GM19395 (cell line): ENCODE data around the gene PDE2A.
A peak's percentile ranks its signal among the peaks of the same experiment; 100 is the strongest.

Experiments
- ATAC-seq: cut with Tn5 transposase; IDR thresholded peaks from one replicate; pipeline ENCODE4 v1.9.1; 2021; ENCODE audit warnings: mild to moderate bottlenecking, moderate library complexity; ENCODE audit not compliant: unreplicated experiment

Gene PDE2A

GRCh38 chr11:72684236-72684912 is 10.2 kb upstream of the PDE2A start:
- ATAC-seq = no peak

- peak; percentile 58 for ATAC-seq
These were observed 9.6 kb upstream of the PDE2A start for GRCh38 chr11:72683782-72684200.

DNA sequence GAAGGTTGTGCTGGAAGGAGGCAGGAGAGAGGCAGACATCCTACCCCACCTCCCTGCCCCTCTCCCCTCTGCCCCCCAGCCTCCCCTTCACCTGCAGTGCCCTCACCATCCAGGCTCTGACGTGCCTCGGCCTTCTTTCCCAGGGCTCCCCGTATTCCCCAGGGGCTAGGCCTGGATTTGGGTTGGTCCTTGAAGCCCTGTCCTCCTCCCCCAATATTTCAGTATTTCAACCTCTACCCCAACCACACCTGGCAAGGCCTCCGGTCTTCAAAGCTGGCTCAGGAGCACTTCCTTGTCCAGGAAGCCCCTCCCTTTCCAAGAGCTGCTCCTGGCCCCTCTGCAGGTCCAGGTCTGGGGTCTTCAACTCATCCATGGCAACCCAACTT is 8.6 kb upstream of the PDE2A start:
- no peak for ATAC-seq

DNA sequence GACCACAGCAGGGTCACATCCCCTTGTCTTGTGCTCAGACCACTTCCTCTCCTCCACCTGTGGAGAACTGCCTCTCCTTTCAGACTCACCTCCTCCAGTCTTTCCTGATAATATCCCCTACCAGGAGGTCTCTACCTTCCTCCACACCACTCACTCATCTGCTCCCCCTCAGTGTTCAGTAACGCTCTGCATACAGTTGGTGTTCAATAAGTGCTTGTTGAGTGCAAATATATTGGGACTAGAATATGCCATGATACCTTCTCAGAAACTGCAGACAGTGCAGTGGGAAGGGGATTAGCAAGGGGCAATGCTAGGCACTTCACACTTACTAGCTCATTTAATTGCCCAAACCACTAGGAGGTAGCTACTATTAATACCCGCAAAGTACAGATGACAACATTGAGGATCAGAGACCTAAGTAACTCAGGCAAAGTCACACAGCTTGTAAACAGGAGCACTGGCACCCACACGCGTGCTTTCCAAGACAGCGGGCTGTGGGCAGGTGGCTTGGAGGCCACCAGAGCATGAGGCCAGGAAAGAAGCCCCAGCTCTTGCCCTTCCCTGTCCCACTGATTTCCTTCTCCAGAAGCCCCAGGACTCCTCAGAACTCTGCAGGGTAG is 8.1 kb upstream of the PDE2A start:
- no peak for ATAC-seq

DNA sequence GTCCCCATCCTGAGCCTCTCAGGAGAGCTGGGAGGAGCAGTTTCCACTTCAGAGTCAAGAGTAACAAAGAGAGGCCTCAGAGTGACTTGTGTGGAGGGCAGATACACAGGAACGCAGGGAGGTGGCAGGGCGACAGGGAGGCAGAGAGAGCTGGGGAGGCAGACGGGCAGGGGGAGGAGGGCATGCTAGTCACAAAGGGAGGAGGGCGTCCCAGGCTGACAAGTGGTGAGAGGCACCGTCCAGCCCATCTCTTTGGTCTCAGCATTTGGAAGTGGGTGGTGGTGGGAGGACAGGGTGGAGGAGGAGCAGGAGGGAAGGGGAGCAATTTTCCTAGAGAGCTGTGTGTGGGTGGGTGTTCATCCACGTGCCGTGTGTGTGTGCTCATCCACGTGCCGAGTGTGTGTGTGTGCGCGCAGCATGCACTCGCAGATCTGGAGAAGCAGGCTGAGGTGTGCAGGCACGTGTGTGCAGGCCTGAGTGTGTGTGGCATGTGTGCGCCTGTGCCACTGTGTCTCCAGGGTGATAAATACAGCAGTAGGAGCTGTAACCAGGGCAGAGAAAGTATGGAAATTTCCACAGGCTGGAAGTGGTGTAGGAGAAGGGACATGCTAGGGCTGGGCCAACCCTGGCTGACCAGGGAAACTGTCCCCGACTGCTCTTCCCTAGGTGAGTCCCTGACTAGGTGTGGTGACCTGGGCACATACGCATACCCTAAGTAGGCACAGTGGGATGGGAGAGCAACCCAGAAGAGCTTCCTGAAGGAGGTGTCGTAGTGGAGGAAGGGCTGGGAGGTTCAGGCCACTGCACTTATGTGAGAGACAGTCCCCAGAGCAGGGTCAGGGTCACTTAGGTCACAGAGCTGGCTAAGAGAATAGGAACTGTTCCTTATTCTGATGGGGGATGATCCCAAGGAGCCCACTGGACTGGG is 7.3 kb upstream of the PDE2A start:
- ATAC-seq = no peak

- no peak for ATAC-seq
These were observed 6.5 kb upstream of the PDE2A start for GRCh38 chr11:72680624-72681158.

DNA sequence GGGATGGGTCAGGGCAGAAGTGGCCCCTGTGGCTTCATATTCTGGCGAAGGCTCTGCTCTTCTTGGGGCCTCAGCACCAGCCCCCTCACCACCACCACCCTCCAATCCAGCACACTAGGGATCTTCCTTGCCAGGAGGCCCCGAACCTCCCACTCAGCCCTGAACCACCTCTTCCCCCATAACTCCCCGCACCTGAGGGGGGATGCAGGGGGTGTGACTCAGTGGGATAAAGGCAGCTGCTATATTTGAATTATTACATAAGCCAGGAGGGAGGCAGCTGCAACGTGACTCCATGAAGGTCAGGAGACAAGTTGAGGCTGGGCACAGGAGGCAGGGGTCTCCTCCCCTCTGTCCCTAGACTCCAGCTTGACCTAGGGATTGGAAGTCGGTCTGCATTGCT is 5.6 kb upstream of the PDE2A start:
- no peak for ATAC-seq

DNA sequence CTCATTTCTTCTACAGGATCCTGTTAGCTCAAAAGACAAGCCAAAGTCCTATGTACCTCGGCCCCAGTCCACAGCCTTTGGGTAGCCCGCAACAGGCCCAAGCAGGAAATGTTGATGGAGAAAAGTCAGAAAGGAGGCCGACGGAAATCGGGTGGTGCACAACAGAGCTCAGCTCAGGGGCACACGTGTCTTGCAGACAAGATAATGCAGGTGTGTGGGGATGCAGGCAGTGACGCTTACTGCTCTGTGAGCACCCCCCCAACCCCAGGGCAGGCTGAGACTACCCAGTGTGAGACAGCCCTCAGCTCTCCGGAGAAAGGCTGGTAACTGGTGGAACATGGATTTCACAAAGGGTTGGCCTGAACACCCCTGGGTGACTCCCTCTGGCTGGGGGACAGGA is 4.3 kb upstream of the PDE2A start:
- no peak for ATAC-seq

GRCh38 chr11:72676861-72677341 is 2.7 kb upstream of the PDE2A start:
- ATAC-seq = no peak

DNA sequence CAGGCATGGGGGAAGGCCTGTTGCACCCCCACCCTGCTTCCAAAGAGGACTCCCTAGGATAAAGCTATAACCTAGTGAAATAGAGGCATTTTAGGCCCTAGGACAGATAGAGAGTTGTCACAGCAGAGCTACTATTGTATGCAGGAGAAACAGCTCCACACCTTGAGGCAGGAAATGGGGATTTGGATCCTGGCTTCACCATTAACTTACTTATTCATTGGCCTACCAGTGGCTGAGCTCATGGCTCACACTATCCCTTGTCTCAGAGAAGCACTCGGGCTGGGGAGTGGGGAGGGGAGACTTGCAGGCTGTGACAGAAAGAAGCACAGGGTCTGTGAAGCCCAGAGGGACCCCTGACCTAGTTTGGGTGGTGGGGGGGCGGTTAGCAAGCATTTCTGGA is 999 bp upstream of the PDE2A start:
- ATAC-seq = no peak

- ATAC-seq = no peak
These were observed 809 bp downstream of the PDE2A start for GRCh38 chr11:72673284-72673942.

- no peak for ATAC-seq
These were observed 1.5 kb downstream of the PDE2A start for GRCh38 chr11:72672597-72673238.

DNA sequence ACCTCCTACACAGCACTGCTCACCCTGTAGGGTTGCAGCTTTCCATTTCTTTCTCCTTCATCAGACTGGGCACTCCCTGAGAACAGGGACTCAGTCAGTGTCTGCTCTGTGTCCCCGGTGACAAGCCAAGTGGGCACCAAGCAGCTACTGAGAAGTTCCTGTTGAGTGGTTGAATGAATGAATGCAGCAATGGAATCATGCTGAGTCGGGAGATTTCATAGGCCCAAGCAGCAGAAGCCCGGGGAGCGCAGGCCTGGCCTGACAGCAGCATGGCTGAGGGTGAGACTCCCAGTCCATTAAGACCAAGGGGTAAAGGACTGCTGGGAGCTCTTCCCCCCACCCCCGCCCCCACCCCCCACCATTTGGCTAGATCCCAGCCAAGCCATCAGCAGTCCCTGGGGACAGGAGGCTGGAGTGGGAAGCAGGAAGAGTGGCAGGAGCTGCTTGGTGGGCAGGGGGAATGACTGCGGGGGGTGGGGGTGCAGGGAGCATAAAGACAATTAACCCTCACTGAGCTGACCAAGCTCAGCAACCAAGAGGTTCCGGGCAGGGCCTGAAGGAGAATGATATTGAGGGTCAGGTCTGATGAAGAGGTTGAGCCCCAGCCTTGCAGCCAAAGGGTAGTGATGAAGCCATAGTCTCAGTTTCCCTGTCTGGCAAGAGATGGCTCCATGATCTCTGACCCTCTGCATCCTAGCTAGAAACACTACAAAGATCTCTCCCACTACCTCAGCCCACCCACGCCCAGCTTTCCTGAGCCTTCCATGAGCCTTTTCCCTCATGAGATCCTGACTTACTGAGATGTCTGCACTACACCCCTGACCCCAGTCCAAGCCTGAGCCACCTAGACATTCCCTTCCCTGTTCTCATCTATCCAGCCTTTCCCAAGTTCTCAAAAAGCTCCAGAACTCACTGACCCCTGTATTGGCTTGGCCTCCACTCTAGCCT is 2.8 kb downstream of the PDE2A start:
- ATAC-seq = no peak

DNA sequence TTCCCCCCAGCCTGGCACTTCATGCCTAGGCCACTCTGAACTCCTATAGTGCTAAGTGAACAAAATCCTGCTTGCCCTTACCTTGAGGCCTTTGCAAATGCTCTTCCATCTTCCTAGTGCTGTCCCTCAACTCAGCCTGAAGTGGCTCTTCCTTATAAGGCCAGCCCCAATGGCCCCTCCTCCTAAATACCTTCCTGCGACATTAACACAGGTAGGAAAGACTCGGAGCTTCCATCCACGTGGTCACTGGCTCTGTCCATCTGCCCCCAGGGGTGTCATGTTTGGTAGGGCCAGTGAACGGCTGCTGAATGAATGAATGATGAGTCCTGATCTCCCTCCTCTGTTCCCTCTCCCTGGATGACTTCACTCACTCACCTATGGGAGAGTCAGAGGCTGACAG is 4.2 kb downstream of the PDE2A start:
- no peak for ATAC-seq

DNA sequence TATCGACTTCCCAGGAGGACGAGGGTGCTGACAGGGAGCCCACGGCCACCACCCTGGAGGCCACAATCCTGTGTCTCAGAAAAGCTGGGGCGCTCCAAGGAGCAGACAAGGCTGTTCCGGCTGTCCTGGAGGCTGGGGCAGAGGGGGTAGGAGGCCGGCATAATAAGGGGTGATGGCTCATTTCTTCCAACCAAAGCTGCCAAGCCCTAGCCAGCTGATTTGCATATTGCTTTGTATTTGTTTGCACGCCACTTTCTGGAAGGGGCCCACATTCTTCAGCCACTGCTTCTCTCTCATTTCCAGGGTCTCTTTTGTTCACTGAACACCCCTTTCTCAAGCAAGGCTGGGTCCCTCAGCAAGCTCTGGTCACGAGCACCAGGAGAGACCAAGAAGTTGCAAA is 4.7 kb downstream of the PDE2A start:
- ATAC-seq = no peak

DNA sequence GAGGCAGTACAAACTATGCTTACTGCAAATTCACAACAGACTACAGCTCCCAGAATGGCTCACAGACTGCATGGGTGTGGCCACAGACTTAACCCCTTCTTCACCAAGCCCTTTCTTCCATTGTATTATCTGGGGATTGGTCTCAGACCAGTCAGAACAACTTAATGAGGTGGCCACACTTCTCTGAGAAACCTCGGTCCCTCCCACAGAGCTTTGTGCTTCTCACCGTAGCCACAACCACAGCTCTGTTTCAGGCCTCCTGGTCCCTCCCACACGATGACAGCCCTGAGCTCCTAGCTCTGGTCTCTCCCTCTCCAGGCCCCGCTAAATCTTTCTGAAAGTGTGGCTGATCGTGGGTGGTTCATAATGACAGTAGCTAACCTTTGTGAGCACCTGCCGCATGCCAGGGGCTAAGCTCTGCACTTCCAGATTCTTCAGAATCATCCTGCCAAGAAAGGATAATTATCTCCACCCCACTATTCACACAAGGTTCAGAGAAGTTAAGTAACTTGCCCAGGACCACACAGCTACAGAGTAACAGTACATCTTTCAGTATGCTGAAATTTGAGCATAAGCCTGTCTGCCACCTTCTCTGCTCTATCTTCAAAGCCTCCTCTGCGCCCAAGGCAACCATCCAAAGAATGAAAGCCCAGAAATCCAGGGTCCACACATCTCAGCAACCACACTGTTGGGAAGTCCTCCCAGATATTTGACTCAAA is 5.4 kb downstream of the PDE2A start:
- peak; percentile 93 for ATAC-seq

DNA sequence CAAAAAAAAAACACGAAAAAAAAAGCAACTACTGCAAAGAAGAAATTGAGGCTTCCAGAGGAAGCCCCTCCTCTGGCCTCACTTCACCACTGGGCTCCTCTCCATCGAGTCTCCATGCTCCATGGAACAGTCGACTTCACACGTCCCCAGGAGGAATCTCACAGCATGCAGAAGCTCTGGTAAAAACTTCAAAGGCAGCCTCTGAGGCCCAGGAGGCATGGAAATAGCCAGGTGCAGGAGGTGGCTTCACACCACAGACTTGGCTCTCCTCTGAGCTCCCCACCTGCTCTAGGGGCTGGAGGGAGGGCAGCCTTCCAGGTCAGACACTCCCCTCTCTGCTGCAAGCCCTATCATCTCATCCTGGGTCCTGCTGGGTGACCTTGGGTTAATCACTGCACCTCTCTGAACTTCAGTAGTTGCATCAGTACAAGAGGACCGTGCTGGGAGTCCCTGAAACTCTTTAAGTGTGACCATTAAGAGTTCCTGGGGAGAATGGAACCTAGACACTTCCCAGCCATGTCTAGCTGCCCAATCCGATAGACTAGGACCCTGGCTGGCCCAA is 8.2 kb downstream of the PDE2A start:
- no peak for ATAC-seq

DNA sequence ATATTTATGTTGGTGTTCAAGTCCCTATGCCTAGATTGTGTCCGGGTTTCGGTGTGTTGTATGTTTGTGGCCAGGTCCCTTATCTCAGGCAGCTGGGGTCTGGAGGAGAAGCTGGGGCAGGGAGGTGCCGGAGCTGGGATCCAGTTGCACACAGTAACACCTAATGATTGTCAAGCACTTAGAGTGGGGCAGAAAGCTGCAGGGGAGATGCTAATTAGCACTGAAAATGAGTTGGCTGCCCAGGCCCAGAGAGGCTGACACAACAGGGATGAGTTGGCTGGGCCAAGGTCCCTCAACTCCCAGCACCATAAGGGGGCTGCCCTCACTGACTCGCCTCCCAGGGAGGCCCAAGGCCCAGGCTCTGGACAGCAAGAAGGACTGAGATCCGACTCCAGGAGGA is 12.2 kb downstream of the PDE2A start:
- ATAC-seq = no peak
